Measurements from ENCODE around the gene KRTAP10-9.
"Not testable (repeated sequence)": the region's sequence is repeated elsewhere in the genome, so short reads cannot be mapped to it uniquely, and the experiment has no call there.

KRTAP10-9 gene

DNA sequence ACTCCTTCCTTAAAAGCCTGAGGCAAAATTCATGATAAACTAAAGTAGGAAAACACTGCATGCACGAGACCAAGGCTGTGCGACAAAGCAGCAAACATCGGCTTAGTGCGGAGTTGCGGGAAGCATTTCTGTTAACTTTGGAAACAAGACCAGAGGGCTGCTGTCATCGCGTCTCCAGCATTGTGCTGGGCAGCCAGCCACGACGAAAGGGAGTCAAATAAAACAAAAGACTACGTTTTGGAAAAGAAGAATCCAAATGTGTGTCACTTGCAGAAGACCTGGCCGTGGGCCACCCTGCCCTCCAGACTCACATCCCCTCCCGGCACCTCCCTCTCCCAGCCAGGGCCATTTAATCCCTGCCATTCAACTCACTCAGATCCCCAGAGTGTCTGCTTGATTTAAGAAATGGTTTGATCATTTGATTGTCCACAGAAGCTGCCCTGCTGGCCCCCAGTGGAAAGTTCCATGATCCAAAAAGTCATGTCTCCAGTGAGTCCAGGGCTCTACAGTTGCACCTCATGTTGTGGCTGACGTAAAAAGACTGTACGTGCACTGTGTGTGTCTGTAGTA, 16.9 kb downstream of the KRTAP10-9 start:
- FAIRE-seq = no peak

DNA sequence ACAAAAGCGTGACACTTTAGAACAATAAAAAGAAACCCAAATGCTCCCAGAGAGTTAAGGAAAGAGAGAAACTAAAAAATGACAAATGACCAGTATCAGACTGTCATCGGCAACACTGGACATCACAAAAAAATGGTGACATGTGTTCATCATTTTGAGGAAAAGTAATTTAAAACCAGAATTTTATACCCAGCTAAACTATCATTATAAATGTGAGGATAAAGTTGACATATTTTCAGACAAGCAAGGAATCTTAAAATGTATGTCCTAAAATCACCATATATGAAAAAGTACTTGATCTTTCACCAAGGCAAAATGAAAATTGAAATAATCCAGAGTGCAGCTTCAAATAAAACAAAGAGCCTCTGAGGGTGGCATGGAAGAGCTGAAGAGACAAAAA, 18.0 kb downstream of the KRTAP10-9 start:
- no peak for FAIRE-seq

- not testable (repeated sequence) for FAIRE-seq
Measured at GRCh38 chr21:44646366-44647221, 19.7 kb downstream of the KRTAP10-9 start, which contains the start of gene KRTAP10-11. Gene KRTAP10-11, plus strand, starts transcription at chr21:44646414. Its CDS starts 45 bp downstream, at chr21:44646459.

DNA sequence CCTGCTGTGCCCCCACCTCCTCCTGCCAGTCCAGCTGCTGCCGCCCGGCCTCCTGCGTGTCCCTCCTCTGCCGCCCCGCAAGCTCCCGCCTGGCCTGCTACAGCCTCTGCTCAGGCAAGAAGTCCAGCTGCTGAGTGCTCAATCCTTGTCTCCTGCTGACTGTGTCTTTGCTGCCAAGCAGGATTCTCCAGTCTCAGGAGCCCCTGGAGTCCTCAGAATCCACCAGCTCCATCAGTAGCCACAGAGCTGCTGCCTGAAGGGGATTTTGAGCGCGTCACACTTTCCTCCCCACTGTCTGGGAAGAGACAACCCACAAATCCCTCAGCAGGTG, 20.3 kb downstream of the KRTAP10-9 start:
- no peak for FAIRE-seq

DNA sequence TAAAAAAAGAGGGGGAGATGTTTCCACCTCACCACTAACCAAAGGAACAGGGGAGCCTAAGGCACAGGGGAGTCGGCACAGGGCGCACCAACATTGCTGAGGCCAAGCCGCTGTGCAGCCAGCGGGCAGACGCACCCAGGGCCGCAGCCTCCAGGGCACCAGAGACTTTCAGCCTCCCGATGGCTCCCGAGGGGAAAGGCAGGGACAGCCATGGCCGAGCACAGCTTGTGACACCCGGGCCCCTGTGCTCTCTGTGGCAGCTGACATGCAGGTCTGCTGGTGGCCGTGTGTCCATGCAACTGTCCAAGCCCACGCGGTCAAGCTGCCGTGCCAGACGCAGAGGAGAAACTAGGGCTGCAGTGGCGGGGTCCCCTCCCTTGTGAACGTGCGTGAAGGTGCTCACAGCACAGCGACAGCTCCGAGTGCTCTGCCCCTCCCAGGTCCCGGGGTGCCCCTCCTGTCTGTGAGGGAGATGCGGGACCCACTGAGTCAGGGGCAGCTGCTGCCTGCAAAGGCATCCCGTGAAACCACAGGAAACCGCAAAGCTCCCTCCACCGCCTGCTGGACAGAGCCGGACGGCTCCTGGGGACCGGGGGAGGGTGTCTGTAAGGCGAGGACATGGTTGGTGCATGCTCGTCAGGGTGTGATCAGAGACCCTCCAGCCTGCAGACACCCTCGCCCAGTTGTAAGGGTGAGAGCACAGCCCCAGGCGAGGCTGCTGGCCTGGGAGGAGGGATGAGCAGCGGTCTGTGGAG, 21.8 kb downstream of the KRTAP10-9 start:
- FAIRE-seq = no peak

- no peak for FAIRE-seq
Measured at GRCh38 chr21:44649521-44650100, 22.7 kb downstream of the KRTAP10-9 start.

DNA sequence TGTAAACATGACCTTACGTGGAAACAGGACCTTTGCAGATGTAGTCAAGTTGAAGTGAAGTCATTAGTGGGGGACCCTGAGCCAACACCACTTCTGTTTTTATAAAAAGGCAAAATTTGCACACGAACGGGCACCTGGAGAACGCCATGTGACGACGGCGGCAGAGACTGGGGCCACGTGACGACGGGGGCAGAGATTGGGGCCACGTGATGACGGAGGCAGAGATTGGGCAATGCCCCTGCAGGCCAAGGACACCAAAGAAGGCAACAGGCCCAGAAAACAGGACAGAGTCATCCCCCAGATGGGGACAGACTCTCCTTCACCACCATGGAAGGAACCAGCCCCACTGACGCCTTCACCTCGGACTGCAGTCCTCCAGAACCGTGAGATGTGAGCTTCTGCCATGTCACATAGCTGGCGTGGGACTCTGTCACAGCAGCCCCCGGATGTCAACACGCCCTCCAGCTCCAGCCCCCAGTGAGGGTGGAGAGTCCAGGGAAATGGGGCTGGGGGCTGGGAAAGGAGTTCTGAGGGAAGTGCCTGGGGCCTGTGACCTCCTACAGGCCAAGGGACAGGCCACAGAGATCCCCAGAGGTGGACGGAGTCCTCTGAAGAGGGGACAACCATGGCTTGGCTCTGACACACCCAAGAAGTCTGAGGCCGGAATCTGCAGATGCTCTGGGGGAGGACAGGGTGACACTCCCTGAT, 23.5 kb downstream of the KRTAP10-9 start:
- no peak for FAIRE-seq

GRCh38 chr21:44650973-44651675, 24.2 kb downstream of the KRTAP10-9 start:
- FAIRE-seq = no peak

- FAIRE-seq = no peak
Measured at GRCh38 chr21:44653123-44653522, 26.2 kb downstream of the KRTAP10-9 start.

- no peak for FAIRE-seq
Measured at GRCh38 chr21:44653656-44654575, 27.0 kb downstream of the KRTAP10-9 start.

- FAIRE-seq = no peak
Measured at GRCh38 chr21:44654576-44655175, 27.8 kb downstream of the KRTAP10-9 start, which contains the start of gene KRTAP12-4. Gene KRTAP12-4, minus strand, starts transcription at chr21:44654659. Its CDS starts 45 bp downstream, at chr21:44654614.

DNA sequence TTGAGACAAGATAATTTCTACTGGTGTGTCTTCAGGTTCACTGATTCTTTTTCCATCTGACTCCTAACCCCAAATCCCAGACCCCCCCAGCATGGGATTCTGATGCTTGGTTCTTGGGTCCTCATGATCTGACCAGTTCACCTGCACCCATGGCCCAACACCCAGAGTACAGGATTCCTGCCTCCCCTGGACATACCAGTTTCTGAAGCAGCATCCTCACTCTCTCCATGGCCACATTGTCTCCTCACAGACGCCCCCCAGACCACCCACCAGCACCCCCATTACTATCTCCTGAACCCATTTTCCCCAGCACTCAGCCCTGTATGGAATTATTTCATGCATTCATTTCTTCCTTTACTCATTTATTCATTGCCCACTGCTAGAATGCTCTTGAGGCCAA, 30.0 kb downstream of the KRTAP10-9 start:
- FAIRE-seq = no peak

- no peak for FAIRE-seq
Measured at GRCh38 chr21:44657635-44658540, 31.0 kb downstream of the KRTAP10-9 start, which contains the start of gene KRTAP12-3. Gene KRTAP12-3, plus strand, starts transcription at chr21:44657932. Its CDS starts 48 bp downstream, at chr21:44657980.

- FAIRE-seq = no peak
Measured at GRCh38 chr21:44658541-44658910, 31.6 kb downstream of the KRTAP10-9 start.

GRCh38 chr21:44658913-44659595, 32.2 kb downstream of the KRTAP10-9 start:
- FAIRE-seq = no peak

- FAIRE-seq = not testable (repeated sequence)
Measured at GRCh38 chr21:44661567-44661966, 34.7 kb downstream of the KRTAP10-9 start.

- no peak for FAIRE-seq
Measured at GRCh38 chr21:44664691-44665090, 37.8 kb downstream of the KRTAP10-9 start.
